Glomerular endothelial cell (primary cell): ENCODE results near the gene KLLN. TPM values are rescaled to one million over a fixed set of nuclear protein-coding genes. Genes with fewer than 3 reads are reported as not detected.
"Not testable (repeated sequence)": the region's sequence is repeated elsewhere in the genome, so short reads cannot be mapped to it uniquely, and the experiment has no call there.

Source experiments
- DNase-seq: peaks from one replicate; pipeline ENCODE4 v3.0.0-alpha.2; 2011; ENCODE audit warnings: low read depth, low spot score; ENCODE audit errors: extremely low read depth
- total RNA-seq: library from RNA; depleted of rRNA; stranded (reverse); fragments of >200 nt; gene quantifications from 2 replicates; pipeline ENCODE4 v1.2.3, GENCODE V29; 2015

Gene KLLN
- total RNA-seq: 0.18 and 0.82 TPM in 2 replicates

- DNase-seq: no peak
Measured at GRCh38 chr10:87863053-87863943, at the start of gene KLLN, which contains the start of gene PTEN. Gene KLLN (minus strand): TSS chr10:87863533. CDS start chr10:87862487, 1,046 bp downstream. Gene PTEN (plus strand): TSS chr10:87863625. CDS start chr10:87864470, 845 bp downstream.

- DNase-seq: not testable (repeated sequence)
Measured at GRCh38 chr10:87903396-87903795, 40.1 kb upstream of the KLLN start.

- DNase-seq: not testable (repeated sequence)
Measured at GRCh38 chr10:87897957-87898356, 34.6 kb upstream of the KLLN start.

GRCh38 chr10:87896216-87896615 lies 32.9 kb upstream of the KLLN start:
- no peak for DNase-seq

- no peak for DNase-seq
Measured at GRCh38 chr10:87895430-87895829, 32.1 kb upstream of the KLLN start.

GRCh38 chr10:87887548-87888289 lies 24.4 kb upstream of the KLLN start:
- no peak for DNase-seq

- DNase-seq: no peak
Measured at GRCh38 chr10:87887146-87887545, 23.8 kb upstream of the KLLN start.

GRCh38 chr10:87886635-87887034 lies 23.3 kb upstream of the KLLN start:
- DNase-seq: no peak

GRCh38 chr10:87882555-87883294 lies 19.4 kb upstream of the KLLN start:
- DNase-seq: no peak

GRCh38 chr10:87881373-87882059 lies 18.2 kb upstream of the KLLN start:
- not testable (repeated sequence) for DNase-seq

GRCh38 chr10:87880336-87880735 lies 17.0 kb upstream of the KLLN start:
- DNase-seq: no peak

GRCh38 chr10:87878664-87879459 lies 15.5 kb upstream of the KLLN start:
- DNase-seq: no peak

- no peak for DNase-seq
Measured at GRCh38 chr10:87875929-87876571, 12.7 kb upstream of the KLLN start.

GRCh38 chr10:87873656-87874055 lies 10.3 kb upstream of the KLLN start:
- no peak for DNase-seq

- DNase-seq: no peak
Measured at GRCh38 chr10:87872828-87873227, 9.5 kb upstream of the KLLN start.

GRCh38 chr10:87869773-87870551 lies 6.6 kb upstream of the KLLN start:
- DNase-seq: no peak

GRCh38 chr10:87869139-87869538 lies 5.8 kb upstream of the KLLN start:
- not testable (repeated sequence) for DNase-seq

GRCh38 chr10:87868277-87868676 lies 4.9 kb upstream of the KLLN start:
- DNase-seq: no peak
